ENCODE data around the gene SIGLEC8.

DNA sequence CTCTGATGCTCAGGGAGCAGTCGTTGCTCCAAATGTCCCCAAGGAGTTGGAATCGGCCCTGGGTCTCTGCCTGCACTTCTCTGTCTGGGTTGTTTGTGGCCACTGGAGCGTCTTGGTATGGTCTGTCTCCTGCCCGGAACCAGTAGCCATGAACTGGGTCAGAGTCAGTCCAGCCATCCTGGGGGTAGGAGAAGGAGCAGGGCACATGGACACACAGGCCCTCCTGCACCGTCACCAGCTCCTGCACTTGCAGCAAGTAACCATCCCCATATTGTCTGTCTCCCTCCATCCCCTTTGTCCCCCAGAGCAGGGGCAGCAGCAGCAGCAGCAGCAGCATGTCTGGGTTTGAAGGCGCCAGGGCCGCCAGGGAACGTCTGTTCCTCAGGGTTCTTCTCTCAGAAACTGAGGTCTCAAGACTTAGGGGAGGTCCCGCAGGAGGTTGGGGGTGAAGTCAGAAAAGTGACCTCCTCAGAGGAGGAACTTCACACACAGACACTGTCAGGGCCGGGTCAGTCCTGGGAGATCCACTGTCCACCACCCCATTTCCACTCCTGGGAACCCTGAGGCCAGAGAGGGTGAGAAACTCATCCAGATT, at the start of gene SIGLEC8:
- TF ChIP-seq SP1 (IDR thresholded peaks at IDR 0.05; ENCODE audit: low read depth, low read length) (no peak), POLR2AphosphoS5 (IDR thresholded peaks at IDR 0.05; ENCODE audit: low read depth, low read length) (no peak), SIRT6 (IDR thresholded peaks at IDR 0.05; ENCODE audit: low read length) (no peak), GABPA (IDR thresholded peaks at IDR 0.05; ENCODE audit: borderline replicate concordance, insufficient read depth, low read length) (no peak), EGR1 (IDR thresholded peaks at IDR 0.05; ENCODE audit: borderline replicate concordance, low read depth, low read length) (no peak), TAF1 (IDR thresholded peaks at IDR 0.05; ENCODE audit: low read depth, low read length) (no peak), GTF2F1 (IDR thresholded peaks at IDR 0.05; ENCODE audit: borderline replicate concordance, low read depth, low read length) (no peak)
- TF ChIP-seq, protein P1, sequence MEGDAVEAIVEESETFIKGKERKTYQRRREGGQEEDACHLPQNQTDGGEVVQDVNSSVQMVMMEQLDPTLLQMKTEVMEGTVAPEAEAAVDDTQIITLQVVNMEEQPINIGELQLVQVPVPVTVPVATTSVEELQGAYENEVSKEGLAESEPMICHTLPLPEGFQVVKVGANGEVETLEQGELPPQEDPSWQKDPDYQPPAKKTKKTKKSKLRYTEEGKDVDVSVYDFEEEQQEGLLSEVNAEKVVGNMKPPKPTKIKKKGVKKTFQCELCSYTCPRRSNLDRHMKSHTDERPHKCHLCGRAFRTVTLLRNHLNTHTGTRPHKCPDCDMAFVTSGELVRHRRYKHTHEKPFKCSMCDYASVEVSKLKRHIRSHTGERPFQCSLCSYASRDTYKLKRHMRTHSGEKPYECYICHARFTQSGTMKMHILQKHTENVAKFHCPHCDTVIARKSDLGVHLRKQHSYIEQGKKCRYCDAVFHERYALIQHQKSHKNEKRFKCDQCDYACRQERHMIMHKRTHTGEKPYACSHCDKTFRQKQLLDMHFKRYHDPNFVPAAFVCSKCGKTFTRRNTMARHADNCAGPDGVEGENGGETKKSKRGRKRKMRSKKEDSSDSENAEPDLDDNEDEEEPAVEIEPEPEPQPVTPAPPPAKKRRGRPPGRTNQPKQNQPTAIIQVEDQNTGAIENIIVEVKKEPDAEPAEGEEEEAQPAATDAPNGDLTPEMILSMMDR (IDR thresholded peaks at IDR 0.05; ENCODE audit: control extremely low read depth in 1 of 3, insufficient read depth in 1 of 3, low read depth in 1 of 3, low read length in 3 of 3): no peak
- TF ChIP-seq, protein P2, sequence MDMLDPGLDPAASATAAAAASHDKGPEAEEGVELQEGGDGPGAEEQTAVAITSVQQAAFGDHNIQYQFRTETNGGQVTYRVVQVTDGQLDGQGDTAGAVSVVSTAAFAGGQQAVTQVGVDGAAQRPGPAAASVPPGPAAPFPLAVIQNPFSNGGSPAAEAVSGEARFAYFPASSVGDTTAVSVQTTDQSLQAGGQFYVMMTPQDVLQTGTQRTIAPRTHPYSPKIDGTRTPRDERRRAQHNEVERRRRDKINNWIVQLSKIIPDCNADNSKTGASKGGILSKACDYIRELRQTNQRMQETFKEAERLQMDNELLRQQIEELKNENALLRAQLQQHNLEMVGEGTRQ (IDR thresholded peaks at IDR 0.05; ENCODE audit: low read length): no peak

Measured in H1 (cell line).